ENCODE results near the gene TMEM145.
"Not testable (repeated sequence)": the region's sequence is repeated elsewhere in the genome, so short reads cannot be mapped to it uniquely, and the experiment has no call there.

TMEM145 gene

GRCh38 chr19:42334697-42335373 is 21.7 kb downstream of the TMEM145 start:
- Histone ChIP-seq H3K9me3 (ENCODE audit: insufficient read depth, low read depth, low read length) (no peaks in the 10 kb centered on the region), H3F3A (ENCODE audit: low read depth) (no peaks in the 10 kb centered on the region), H3K9me2 (replicated peaks; ENCODE audit: low read depth, low read length) (no peaks in the 10 kb centered on the region), H3K4me2 (ENCODE audit: low read depth, low read length, poor library complexity, severe bottlenecking) (no peak overlapping the region), H2AFZ (ENCODE audit: low read length) (no peak overlapping the region), H3K27me3 (ENCODE audit: insufficient read depth, low read length, poor library complexity, severe bottlenecking) (no peaks in the 10 kb centered on the region), H3K9ac (ENCODE audit: low read depth, low read length, poor library complexity, severe bottlenecking) (no peak overlapping the region), H3K4me3 (ENCODE audit: low read length, poor library complexity, severe bottlenecking) (no peak overlapping the region), H3K4me1 (ENCODE audit: insufficient read depth, low read length, poor library complexity, severe bottlenecking) (peaks cover 3% of the 10 kb centered on the region), H3K36me3 (ENCODE audit: insufficient read depth, low read length) (peaks cover 12% of the 10 kb centered on the region; the same call in 1 of the 2 replicates), H4K20me1 (ENCODE audit: insufficient read depth, low read length, poor library complexity, severe bottlenecking) (no peaks in the 10 kb centered on the region), H3K79me2 (ENCODE audit: insufficient read depth, low read length) (peaks cover 13% of the 10 kb centered on the region; the same call in 1 of the 2 replicates)
- TF ChIP-seq EZH2phosphoT487 (IDR thresholded peaks at IDR 0.05; ENCODE audit: borderline replicate concordance) (no peak), CTCF (conservative IDR thresholded peaks at IDR 0.05; ENCODE audit: low read length) (no peak)

- Histone ChIP-seq H3K4me2 (ENCODE audit: low read depth, low read length, poor library complexity, severe bottlenecking) (no peak overlapping the region), H3K9me2 (replicated peaks; ENCODE audit: low read depth, low read length) (no peaks in the 10 kb centered on the region), H3K9ac (ENCODE audit: low read depth, low read length, poor library complexity, severe bottlenecking) (no peak overlapping the region), H2AFZ (ENCODE audit: low read length) (no peak overlapping the region), H3K27me3 (ENCODE audit: insufficient read depth, low read length, poor library complexity, severe bottlenecking) (no peaks in the 10 kb centered on the region), H3K4me3 (ENCODE audit: low read length, poor library complexity, severe bottlenecking) (no peak overlapping the region), H3F3A (ENCODE audit: low read depth) (no peaks in the 10 kb centered on the region), H3K36me3 (ENCODE audit: insufficient read depth, low read length) (peaks cover 12% of the 10 kb centered on the region; the same call in 1 of the 2 replicates), H3K79me2 (ENCODE audit: insufficient read depth, low read length) (peaks cover 8% of the 10 kb centered on the region; the same call in 1 of the 2 replicates), H3K9me3 (ENCODE audit: insufficient read depth, low read depth, low read length) (no peaks in the 10 kb centered on the region), H4K20me1 (ENCODE audit: insufficient read depth, low read length, poor library complexity, severe bottlenecking) (no peaks in the 10 kb centered on the region), H3K4me1 (ENCODE audit: insufficient read depth, low read length, poor library complexity, severe bottlenecking) (no peaks in the 10 kb centered on the region)
- no peak for TF ChIP-seq EZH2phosphoT487 (IDR thresholded peaks at IDR 0.05; ENCODE audit: borderline replicate concordance)
- no peak for TF ChIP-seq CTCF (conservative IDR thresholded peaks at IDR 0.05; ENCODE audit: low read length)
These were observed 22.3 kb downstream of the TMEM145 start for GRCh38 chr19:42335374-42335936.

GRCh38 chr19:42335971-42336370 is 22.9 kb downstream of the TMEM145 start:
- no peaks in the 10 kb centered on the region for H4K20me1 ChIP-seq (ENCODE audit: insufficient read depth, low read length, poor library complexity, severe bottlenecking)
- H3K27me3 ChIP-seq (ENCODE audit: insufficient read depth, low read length, poor library complexity, severe bottlenecking): no peaks in the 10 kb centered on the region
- H3K9me2 ChIP-seq (replicated peaks; ENCODE audit: low read depth, low read length): no peaks in the 10 kb centered on the region
- H2AFZ ChIP-seq (ENCODE audit: low read length): no peak overlapping the region
- peaks cover 12% of the 10 kb centered on the region; the same call in 1 of the 2 replicates for H3K36me3 ChIP-seq (ENCODE audit: insufficient read depth, low read length)
- no peak overlapping the region for H3K9ac ChIP-seq (ENCODE audit: low read depth, low read length, poor library complexity, severe bottlenecking)
- no peak overlapping the region for H3K4me3 ChIP-seq (ENCODE audit: low read length, poor library complexity, severe bottlenecking)
- TF ChIP-seq CTCF (conservative IDR thresholded peaks at IDR 0.05; ENCODE audit: low read length): no peak
- H3K4me2 ChIP-seq (ENCODE audit: low read depth, low read length, poor library complexity, severe bottlenecking): no peak overlapping the region
- H3F3A ChIP-seq (ENCODE audit: low read depth): no peaks in the 10 kb centered on the region
- H3K79me2 ChIP-seq (ENCODE audit: insufficient read depth, low read length): peaks cover 3% of the 10 kb centered on the region; the same call in 1 of the 2 replicates
- no peaks in the 10 kb centered on the region for H3K9me3 ChIP-seq (ENCODE audit: insufficient read depth, low read depth, low read length)
- no peaks in the 10 kb centered on the region for H3K4me1 ChIP-seq (ENCODE audit: insufficient read depth, low read length, poor library complexity, severe bottlenecking)

- H3K4me1 ChIP-seq (ENCODE audit: insufficient read depth, low read length, poor library complexity, severe bottlenecking); H3K9me2 ChIP-seq (replicated peaks; ENCODE audit: low read depth, low read length); H3F3A ChIP-seq (ENCODE audit: low read depth); H2AFZ ChIP-seq (ENCODE audit: low read length); H3K79me2 ChIP-seq (ENCODE audit: insufficient read depth, low read length); H3K9ac ChIP-seq (ENCODE audit: low read depth, low read length, poor library complexity, severe bottlenecking); H3K4me2 ChIP-seq (ENCODE audit: low read depth, low read length, poor library complexity, severe bottlenecking); H4K20me1 ChIP-seq (ENCODE audit: insufficient read depth, low read length, poor library complexity, severe bottlenecking); H3K4me3 ChIP-seq (ENCODE audit: low read length, poor library complexity, severe bottlenecking); H3K27me3 ChIP-seq (ENCODE audit: insufficient read depth, low read length, poor library complexity, severe bottlenecking); H3K9me3 ChIP-seq (ENCODE audit: insufficient read depth, low read depth, low read length): not testable (repeated sequence)
- peaks cover 19% of the 10 kb centered on the region; the same call in 1 of the 2 replicates for H3K36me3 ChIP-seq (ENCODE audit: insufficient read depth, low read length)
These were observed 26.2 kb downstream of the TMEM145 start for GRCh38 chr19:42339126-42339860.

GRCh38 chr19:42339922-42340321 is 26.8 kb downstream of the TMEM145 start:
- not testable (repeated sequence) for H3K9me2 ChIP-seq (replicated peaks; ENCODE audit: low read depth, low read length); H3K9me3 ChIP-seq (ENCODE audit: insufficient read depth, low read depth, low read length); H3F3A ChIP-seq (ENCODE audit: low read depth); H3K79me2 ChIP-seq (ENCODE audit: insufficient read depth, low read length); H3K4me3 ChIP-seq (ENCODE audit: low read length, poor library complexity, severe bottlenecking); H3K27me3 ChIP-seq (ENCODE audit: insufficient read depth, low read length, poor library complexity, severe bottlenecking); H3K4me2 ChIP-seq (ENCODE audit: low read depth, low read length, poor library complexity, severe bottlenecking); H2AFZ ChIP-seq (ENCODE audit: low read length); H3K4me1 ChIP-seq (ENCODE audit: insufficient read depth, low read length, poor library complexity, severe bottlenecking); H4K20me1 ChIP-seq (ENCODE audit: insufficient read depth, low read length, poor library complexity, severe bottlenecking); H3K9ac ChIP-seq (ENCODE audit: low read depth, low read length, poor library complexity, severe bottlenecking)
- H3K36me3 ChIP-seq (ENCODE audit: insufficient read depth, low read length): peaks cover 19% of the 10 kb centered on the region; the same call in 1 of the 2 replicates

All from Loucy (cell line).